ENCODE data around the gene EPS8.
A peak's percentile ranks its signal among the peaks of the same experiment; 100 is the strongest.

EPS8 gene

DNA sequence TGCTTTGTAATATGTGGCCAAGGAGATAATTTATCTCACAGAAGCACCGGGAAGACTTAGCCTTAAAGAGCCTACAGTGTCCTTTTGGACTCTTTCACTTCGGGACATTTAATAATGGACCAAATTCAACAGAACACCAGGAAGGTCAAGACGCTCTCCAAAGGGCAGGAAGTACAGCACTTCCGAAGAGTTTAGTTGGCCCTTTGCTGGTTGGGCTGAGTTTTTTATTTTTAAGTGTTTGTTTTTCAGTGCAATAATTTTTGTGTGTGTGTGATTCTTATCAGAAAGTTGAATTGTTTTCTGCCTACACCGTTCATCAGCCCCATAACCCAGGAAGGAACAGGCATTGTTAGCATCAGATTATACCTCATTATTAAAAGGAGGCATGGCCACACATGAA lies 193.0 kb downstream of the EPS8 start:
- no peak for DNase-seq

GRCh38 chr12:15592934-15593333 lies 196.3 kb downstream of the EPS8 start:
- no peak for DNase-seq

DNA sequence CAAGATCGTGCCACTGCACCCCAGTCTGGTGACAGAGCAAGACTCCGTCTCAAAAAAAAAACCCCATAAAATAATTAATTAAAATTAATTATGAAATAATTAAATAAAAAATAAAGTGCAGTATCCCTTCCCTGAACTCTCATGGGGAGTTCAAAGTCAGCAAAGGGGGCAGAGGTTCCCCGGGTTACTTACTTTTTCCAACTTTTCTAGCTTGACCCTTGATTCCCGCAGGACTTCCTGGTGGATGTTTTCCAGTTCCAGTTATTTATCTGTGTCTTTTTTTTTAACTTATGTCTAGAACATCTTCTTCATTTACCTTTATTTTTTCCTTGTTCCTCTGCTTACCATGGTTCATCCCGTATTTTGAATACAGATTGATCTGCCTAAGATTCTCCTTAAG lies 197.4 kb downstream of the EPS8 start:
- no peak for DNase-seq

- DNase-seq, result peak; percentile 9
Observed at GRCh38 chr12:15590180-15590826, 198.9 kb downstream of the EPS8 start.

GRCh38 chr12:15589328-15590032 lies 199.7 kb downstream of the EPS8 start:
- no peak for DNase-seq

GRCh38 chr12:15584366-15585041 lies 204.7 kb downstream of the EPS8 start:
- no peak for DNase-seq

DNA sequence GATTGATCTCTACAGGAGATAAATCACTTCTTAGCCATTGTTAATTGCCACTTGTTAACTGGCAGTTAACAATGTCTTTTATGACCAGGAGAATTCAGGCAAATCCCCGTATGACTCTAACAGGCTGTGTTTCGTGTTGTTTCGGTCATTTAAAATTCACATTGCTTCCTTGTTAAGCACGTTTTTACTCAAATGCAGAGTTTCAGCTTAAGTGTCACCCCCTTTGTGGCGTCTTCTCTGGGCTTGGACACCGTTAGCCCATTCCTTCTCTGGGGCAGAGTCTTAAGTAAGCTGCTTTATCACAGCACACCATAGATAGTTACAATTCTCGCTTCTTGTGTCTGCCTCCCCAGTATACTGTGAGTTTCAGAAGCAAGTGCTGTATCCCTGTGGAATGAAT lies 205.4 kb downstream of the EPS8 start:
- no peak for DNase-seq

- DNase-seq, result no peak
Observed at GRCh38 chr12:15581006-15581405, 208.2 kb downstream of the EPS8 start.

GRCh38 chr12:15580431-15580830 lies 208.8 kb downstream of the EPS8 start:
- DNase-seq, result no peak

GRCh38 chr12:15575671-15576541 lies 213.3 kb downstream of the EPS8 start:
- no peak for DNase-seq

DNA sequence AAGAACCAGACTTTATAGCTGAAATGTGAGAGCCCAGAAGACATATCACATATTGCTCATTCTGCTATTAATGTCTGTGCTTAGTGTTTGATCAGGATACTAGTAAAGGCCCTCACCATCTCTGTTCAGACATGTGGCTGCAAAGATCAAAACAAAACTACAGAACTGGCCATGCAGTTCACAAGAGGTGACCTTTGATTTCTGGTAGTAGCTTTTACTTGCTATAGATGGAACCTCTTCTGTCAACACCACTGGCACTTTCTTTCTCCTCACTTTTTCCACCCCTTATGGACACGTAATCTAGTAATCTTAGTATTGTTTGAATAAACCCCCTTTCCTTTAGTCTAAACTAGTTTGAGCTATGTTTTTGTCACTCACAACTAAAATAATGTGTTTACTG lies 214.8 kb downstream of the EPS8 start:
- no peak for DNase-seq
